Stimulated activated CD4-positive, alpha-beta T cell treated with anti-CD3 and anti-CD28 coated beads, TNF-alpha, amount 100 ng/mL, for 48 hours (primary cell): ENCODE measurements around the gene LIPC.

Experiments used
- DNase-seq, 3 donors: peaks; one replicate each; pipeline ENCODE4 v3.0.0-alpha.2; 2020; ENCODE audit warnings: low read depth in 3 of 3

The LIPC gene

DNA sequence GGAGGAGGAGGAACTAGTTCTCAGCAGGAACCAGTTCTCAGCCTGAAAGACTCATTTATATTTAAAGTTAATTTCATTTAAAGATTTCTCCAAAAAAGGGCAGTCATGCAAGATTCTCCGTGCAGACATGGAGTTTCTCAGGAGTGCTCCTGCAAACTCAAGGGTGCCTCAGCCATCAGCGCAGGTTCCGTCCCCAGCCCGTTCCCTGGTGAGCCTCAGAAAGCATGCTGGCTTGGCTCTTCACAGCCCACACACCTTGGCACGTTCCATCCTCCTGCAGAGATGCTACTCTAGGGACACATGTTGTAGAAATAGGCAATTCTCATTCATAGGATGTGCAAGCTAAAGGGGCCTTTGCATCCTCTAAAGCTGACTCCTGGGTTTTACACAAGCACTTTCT is 123.0 kb downstream of the LIPC start:
- no peak for DNase-seq

DNA sequence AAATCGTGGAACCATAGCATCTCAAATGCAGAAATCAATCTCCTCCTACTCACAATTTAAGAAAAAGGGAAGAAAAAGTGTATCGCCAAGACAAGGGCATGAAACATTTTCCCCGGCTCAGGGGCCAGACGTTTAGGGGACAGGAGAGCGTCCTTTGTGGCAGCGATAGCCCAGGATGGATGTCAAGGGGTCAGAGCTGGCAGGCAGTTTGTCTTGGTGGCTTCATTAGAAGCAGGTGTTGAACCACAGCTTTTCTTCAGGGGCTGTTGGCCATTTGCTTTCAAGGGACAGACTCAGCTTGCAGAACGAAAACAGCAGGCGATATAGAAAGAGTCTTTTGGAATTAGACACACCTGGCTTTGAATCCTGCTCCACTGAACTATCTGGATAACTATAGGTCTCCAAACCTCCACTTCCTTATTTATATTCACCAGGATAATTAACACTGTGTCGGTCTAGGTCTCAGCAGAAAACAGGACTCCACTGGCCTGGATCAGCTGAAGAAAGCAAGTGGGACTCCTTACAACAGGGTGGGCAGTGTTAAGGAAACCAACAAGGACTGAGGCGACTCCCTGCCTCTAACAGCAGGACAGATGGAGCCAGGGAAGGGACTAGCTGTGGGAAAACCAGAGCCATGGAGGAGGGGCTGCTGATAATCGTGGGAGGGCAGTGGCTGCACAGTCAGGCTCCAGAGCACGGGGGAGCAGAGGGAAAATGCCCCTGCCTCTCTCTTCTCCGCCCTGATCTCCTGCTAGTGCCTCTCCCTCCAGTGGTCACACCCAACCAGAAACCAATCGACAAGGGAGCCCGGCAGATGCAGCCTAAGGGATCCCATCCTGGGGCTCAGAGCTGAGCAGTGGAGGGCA is 123.6 kb downstream of the LIPC start:
- no peak for DNase-seq

DNA sequence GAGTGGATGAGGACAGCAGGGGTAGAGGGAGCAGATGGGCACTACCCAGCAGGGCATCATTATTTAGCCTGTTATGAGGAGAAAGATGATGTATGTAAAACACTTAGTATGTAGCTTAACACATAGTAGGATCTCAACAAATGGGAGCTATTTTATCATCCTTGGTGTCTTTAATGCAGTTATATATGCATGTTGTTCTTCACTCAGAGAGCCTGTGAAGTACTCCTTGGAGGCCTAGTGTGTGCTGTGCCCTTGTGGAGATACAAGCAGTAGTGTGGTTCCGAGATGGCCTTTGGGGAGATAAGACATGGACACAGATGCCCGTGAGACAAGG is 124.2 kb downstream of the LIPC start:
- DNase-seq = no peak

DNA sequence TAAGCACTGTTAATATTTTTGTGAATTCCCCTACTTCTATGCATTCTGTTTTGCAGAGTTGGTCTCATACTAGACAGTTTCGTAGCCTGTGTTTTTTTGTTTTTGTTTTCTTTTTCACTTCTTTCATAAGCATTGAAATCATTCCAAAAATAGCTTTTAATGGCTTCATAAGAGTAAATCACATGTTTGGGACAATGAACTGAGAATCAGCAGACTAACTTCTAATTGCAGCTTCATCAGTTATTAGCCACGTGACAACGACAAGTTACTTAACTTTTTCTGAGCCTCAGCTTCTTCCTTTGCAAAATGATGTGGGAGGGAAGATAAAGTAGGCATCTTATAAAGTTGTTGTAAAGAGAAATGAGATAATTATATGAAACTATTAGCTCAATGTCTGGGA is 124.8 kb downstream of the LIPC start:
- no peak for DNase-seq

DNA sequence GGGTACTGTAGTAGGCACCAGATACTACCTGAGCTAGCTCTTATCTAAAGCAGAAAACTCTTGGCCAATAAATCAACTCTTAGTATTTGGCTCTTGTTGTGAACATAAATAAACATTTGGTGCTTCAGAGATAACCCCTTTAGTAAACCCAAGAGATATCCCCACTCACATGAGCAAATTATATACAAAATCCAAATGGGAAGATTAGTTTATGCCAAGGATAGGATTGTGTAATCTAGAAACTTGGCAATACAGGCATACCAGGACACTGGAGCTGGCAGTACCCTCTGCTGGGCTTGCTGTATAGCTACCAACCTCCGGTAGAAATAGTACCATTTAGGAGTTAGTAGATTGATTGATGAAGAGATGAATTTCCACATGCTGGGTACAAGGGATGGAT is 127.0 kb downstream of the LIPC start:
- DNase-seq = no peak

DNA sequence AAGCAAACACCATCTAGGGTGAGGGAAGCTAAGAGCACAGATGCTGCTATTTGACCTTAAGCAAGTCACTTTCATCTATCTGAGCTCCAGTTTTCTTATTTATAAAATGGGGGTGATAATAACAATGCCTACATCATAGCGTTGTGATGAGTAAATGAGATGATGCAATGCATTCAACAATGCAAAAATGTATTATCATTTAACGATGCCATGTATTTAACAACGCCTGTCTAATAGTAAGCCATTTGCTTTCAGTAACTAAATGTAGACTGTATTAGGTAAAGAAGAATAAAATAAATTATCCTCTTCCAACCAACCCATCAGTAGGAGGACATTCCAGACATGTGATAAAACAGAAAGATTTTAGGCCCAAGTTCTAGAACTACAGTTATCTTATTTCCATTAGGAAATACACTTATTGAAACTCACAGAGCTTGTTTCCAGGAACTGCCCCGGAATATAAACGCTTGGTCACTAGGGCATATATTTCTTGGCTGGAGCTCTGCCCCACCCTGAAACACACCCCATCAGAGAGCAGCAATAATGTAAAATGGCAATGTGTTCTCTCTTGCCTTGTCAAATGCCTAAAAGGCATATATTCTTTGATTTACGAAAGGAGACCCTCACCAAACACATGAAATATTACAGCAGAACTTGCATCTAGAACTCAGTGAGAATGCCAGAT is 128.3 kb downstream of the LIPC start:
- no peak for DNase-seq

DNA sequence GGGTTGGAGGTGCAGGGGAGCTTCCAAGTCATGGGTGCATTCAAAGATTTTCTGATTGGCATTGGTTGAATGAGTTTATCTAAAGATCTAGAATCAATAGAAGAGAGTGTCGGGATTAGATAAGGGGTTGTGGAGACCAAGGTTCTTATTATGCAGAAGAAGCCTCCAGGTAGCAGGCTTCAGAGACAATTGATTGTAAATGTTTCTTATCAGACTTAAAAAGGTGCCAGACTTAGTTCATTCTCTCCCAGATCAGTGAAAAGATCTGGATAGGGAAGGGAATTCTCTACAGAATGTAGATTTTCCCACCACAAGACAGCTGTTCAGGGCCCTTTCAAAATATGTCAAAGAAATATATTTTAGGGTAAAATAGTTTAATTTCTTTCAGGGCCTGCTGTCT is 129.5 kb downstream of the LIPC start:
- DNase-seq = no peak

DNA sequence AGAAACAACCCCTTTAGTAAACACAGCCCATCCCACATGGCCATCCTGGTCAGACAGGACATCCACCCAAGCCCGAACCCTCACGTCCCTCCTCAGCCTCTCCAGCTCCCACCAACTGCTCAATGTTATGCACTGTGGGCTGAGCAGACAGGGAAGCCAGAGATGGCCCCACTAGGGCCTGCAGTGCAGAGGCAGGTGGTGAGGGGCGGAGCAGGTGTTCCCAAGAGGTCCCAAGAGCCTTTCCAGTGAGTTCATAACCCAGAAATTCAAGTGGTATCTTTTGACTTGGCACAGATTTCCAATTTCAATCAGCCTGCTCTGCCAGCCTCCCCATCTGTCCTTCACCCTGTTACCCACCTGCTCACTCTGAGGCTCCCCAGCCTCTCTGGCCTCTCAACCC is 130.3 kb downstream of the LIPC start:
- no peak for DNase-seq

DNA sequence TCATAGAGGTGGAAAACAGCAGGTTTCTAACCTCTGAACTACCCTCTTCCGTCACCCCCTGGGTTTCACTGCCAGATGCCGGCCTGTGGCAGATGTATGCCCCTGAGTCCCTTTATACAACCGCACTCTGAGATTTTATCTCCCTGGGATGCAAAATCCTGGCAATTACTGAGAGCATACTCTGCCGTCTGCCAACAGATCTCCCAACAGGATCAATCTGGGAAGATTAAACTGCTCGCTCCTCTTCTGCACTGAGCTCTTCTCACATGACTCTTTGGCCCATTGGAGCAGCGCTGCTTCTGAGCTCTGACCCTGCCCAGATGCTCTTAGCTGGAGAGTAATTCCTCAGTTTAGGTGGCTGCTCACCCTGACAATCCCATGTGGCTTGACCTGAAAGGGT is 133.2 kb downstream of the LIPC start:
- no peak for DNase-seq

DNA sequence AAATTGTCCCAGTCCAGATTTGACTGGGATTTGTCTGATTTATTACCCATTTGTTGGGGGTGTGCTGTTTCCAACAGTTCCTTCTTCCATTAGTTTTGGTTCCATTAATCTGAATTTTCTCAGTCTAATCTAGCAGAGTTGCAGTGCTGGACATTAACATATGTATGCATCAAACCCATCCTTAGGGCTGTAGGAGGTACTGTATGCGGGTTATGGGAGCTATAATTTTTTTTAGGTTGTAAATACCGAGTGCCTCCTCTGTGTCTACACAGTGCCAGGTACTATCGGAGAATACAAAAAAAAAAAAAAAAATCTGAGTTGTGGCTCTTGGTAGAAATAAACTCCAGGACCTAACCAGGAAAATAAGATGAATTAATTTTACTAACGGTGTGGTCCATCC is 133.8 kb downstream of the LIPC start:
- DNase-seq = no peak

DNA sequence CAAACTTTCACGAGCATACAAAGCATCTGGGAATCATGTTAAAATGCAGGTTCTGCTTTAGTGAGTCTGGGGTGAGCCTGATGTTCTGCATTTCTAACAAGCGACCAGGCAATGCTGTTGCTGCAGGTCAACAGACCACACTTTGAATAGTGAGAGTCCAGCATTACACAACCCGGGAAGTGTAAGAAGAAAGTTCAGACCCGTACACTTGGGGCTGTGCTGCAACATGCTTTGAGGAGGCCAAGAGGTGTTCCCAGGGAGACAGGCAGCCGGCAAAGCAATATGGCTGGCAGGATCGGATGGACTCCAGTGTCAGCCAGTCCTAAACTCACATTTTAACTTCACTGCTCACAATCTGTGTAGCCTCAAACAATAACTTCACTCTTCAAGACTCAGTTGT is 134.2 kb downstream of the LIPC start:
- DNase-seq = no peak

DNA sequence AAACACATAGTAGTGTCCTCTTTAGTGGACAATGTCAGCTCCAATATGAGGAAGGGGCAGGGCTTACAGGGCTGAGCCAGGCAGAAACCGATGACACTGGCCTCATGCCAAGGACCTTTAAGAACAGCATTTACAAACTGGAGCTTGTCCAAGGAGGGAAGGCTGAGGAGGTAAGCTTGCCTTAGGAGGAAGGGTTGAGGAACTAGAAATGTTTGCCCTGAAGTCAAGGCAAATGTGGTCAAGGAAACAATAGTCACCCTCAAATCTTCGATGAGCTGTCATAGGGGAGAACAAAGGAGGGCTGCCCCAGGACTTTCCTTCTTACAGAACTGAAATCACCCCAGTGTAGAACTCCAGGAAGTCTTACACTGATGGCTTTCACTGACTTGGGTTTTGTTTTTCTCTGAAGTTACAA is 136.4 kb downstream of the LIPC start:
- no peak for DNase-seq

DNA sequence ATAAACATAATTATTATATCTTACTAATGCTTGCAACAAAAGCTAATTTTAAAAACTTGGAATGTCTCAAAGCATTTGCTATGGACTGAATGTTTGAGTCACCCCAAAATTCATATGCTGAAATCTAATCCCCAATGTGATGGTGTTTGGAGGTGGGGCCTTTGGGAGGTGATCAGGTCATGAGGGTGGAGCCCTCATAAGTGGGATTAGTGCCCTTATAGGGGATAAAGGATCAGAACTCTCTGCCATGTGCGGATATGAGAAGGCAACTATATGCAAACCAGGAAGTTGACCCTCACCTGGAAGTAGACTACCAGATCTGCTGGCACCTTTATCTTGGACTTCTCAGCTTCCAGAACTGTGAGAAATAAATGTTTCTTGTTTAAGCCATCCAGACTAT is 137.7 kb downstream of the LIPC start:
- DNase-seq = no peak

DNA sequence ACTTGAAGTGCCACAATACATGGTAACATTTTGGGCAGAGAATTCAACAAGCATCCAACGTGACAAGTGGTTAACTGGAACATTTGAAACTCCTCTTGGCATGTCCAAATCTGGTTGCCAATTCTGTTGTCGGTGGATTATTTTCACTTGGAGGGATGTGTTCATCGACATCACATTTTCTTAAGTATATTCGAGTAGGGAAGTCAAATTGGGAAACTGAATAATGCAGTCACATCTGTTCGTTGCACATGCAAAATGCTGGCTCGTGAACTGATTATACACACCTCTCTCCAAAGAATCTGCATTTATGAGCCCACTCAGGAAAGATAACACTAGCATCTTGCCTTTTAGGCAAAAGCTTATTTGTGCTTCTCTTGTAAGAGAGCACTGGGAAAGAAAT is 139.7 kb downstream of the LIPC start:
- DNase-seq = no peak

DNA sequence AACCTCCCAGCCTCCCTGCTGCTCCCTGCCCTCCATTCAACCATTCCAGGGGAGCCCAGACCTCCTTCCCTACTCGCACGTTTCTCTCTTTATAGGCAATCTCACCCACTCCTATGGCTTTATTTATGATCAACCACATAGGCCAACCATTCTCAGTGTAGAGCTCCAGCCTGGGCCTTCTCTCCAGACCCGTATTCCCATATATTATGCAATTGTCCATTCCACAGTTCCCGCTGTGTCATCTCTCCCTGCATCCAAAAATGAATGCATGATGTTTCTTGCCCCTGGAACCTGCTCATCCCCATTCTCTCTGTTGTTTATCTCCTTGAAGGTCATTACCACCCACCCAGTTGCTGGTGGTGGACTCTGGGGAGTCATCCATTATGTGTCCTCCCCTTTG is 140.7 kb downstream of the LIPC start:
- DNase-seq = no peak

DNA sequence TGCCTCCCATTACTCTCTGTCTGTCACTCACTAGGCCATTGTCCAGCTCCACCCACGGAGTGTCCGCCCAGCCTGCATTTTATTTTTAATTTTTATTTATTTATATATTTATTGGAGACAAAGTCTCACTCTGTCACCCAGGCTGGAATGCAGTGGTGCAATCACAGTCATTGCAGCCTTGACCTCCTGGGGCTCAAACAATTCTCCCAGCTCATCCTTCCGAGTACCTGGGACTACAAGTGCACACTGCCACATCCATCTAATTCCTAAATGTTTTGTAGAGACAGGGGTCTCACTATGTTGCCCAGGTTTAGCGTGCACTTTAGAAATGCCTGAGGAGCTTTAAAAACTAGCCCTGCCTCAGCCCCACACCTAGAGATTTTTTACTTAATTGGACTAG is 141.5 kb downstream of the LIPC start:
- DNase-seq = no peak

DNA sequence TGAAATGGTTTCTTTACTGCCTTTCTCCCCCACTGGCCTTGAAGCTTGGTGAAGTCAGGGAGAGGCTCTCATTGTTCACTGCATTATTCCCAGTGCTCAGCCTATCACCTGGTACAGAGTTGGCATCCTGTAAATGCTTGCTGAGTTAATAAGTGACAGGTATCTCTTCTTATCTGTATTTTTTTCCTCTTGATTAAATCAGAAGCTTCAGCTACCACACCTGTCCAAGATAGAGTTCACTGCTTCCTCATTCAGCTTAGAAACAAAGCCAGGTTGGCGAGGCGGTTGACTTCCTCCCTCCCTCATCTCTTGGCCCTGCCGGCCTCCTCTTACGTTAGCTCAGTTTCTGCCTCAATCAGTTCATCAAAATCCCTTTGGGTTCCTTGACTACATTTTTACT is 142.8 kb downstream of the LIPC start:
- no peak for DNase-seq

DNA sequence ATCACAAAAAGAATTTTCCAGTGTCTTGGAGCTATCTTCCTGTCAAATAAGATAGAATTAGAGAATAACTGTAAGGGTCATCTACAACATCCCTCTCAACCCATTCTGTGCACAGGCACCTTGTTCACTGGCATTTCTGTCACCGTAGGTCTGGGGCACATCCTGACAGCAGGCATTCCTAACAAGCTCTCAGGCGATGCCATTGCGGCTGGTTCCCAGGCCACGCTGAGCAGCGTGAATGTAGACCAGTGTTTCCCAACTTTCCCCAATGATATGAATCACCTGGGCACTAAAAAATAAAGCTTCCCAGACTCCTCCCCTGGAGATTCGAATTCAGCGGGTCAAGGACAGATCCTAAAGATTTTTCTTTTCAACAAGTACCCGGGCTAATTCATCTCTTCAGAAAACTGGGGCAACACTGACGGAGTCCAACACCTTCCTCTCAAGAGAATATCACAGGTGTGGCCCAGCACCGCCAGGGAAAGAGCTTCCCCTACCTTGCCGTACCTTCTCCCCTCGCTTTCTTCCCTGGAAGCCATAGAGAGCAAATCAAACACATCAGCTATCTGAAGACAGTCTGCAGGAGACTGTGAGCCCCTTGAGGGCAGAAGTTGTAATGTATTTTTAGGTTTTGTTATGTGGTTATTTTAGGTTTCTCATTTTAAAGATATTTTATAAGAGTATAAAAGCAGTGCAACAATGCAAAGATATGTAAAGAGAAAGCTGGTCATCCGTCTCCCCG is 143.4 kb downstream of the LIPC start:
- no peak for DNase-seq

DNA sequence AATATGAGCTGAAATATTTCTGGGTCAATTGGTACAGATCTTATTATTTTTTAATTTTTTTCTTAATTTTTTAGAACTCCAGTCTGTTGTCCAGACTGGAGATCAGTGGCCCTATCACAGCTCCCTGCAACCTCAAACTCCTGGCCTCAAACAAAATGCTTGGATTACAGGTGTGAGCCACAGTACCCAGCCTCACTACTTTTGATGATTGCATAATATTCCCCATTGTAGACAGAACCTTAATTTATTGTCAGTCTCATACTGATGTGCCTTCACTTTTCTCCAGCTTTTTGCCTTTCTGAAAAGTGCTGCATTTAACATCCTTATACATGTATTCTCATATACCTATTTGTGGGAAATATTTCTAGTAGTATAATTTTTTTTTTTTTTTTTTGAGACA is 144.9 kb downstream of the LIPC start:
- DNase-seq = no peak

DNA sequence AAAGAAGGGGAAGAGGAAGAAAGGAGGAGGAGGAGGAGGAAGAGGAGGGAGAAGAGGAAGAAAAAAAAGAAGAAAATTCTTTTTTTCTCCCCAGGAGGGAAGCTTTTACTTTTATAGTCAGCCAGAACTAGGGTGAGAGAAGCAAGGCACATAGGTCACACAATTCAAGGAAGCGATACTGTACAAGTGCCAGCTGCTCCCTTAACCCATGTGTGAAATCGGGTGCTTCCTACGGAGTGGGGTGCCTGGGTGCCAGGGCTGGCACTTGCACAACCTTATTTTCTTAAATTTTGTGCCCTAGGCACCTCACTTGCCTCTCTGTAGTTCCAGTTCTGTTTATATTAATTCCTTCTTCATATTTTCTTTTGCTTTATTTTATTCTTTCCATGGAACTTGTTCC is 150.4 kb downstream of the LIPC start:
- no peak for DNase-seq

DNA sequence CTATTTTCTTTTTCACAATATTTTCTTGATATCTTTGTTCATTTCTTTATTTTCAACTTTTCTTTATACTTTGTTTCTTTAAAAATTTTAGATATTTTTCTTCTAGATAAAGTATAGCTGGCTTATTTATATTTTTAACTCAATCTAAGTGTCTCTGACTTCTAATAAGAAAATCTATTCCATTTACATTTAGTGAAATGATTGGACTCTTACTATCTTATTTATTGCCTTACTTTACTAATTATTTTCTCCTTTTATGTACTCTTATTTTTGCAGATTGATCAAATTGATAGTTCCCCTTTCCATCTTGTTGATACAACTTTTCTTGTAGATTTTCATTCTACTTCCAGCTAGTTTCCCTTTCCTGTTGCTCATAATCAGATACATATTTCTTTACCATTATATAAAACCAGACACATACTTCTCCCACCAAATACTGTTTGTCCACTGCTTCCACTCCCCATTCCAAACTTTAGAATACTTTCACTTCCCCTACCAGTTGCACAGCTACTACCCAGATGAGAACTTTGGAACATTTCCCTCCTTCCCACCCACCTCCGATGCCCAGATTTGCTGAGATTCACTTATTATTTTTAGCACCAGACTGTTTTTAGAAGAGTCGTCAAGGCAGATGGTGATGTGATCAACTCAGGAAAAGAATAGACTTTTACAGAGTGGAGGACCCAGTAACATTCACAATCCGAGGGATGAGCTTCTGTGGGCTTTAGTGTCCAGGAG is 151.5 kb downstream of the LIPC start:
- no peak for DNase-seq

DNA sequence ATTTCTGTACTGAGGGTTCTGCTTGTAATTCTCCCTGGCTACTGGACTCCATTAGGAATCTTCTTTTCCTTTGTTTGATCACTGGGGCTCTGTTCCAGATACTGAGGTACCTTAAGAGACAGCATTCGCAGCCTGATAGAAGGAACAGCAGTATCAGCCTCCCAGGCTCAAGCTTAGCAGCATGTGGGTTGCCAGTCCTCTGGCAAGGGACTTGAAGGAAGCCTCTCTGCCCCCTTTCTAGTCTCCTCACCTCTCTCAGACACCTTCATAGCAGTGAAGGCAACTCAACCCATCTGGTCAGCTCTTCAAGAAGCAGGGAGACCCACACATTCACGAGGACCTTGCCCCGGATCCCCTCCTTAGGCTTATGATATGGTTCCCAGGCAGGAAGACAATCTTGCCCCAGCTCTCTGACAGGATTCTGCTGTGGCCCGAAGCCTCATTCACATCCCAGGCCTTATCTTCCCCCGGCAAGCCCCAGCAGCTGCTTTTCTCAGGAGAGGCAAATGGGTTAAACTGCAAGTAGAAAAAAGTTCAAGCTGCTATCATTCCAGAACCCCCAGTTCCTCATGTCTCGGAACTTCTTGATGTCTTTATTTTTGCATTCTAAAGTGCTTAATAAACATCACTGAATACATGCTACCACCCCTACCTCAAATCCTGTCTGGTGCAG is 153.1 kb downstream of the LIPC start:
- DNase-seq = no peak
